HepG2 (cell line): Measurements from ENCODE around the gene WWP2.

Experiments
- CTCF ChIP-seq: sonication (generic); formaldehyde crosslinking; IDR thresholded peaks from 2 replicates; pipeline ENCODE4 v1.5.0; 2020; ENCODE audit warnings: mild to moderate bottlenecking, missing genetic modification reagents, moderate library complexity
- ZNF672 ChIP-seq: sonication (generic); formaldehyde crosslinking; IDR thresholded peaks from 2 replicates; pipeline ENCODE4 v1.8.1; 2022; ENCODE audit warnings: missing genetic modification reagents

GRCh38 chr16:69833357-69834282 is 71.5 kb downstream of the WWP2 start:
- TF ChIP-seq ZNF672 (CRISPR knock-in tag) (no peak), CTCF (CRISPR knock-in tag) (no peak; the same call in 1 of the 2 replicates)
